Epithelial cell of alveolus of lung (primary cell): ENCODE measurements around the gene MAP3K20. TPM values are rescaled to one million over a fixed set of nuclear protein-coding genes. Genes with fewer than 3 reads are reported as not detected.

Experiments
- total RNA-seq: library from RNA; depleted of rRNA; stranded (reverse); fragments of >200 nt; gene quantifications from 2 replicates; pipeline ENCODE4 v1.2.1, GENCODE V29; 2015

Gene MAP3K20
- total RNA-seq, result 41.0 and 49.3 TPM in 2 replicates

DNA sequence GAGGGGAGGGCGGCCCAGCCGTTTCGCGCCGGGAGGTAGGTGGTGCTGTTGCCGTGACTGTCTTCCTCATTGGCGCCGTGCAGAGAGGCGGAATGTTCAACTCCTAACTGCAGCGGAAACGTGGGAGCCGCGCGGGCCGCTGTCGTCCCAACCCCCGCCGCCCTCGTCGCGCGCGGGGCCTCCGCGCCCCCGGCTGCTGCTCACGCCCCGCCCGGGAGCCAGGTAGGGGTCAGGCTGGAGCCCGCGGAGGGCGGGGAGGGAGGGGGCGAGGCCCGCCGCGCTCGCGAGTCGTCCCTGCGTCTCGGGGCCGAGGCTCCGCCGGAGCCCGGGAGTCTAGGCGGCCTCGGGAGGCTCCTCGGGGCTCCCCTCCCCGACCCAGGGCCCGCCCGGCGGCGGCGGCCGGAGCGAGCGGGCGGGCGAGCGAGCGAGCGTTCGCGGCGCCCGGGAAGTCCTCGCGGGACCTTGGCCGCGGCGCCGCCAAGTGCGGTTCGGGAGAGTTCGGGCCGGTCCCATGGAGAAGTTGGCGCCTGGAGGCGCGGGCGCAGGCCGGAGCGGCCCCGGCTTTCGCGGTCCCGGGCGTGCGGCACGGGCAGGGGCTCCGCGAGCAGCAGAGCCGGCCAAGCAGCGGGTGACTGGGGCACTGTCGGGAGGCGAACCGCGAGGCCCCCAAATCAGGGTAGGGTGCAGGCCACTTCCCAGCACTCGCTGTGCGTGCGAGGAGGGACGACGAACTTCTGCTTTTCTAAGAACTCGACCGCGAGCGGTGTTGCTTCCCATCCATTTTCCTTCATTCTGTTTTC lies at the start of gene MAP3K20:
TSS of gene MAP3K20 (plus strand) at position 66 of the 800 bp plus-strand sequence. CDS start 15,186 bp downstream, outside the sequence.

